HL-60/S4 treated with retinoic acid at 250 ng/mL for 4 days and 3 days (cell line): ENCODE data around the gene UBTD2.
"Not testable (repeated sequence)": the region's sequence is repeated elsewhere in the genome, so short reads cannot be mapped to it uniquely, and the experiment has no call there.

Source experiments
- in situ Hi-C: fragments of 300-500 bp; cut with MboI; formaldehyde crosslinking; loops from 2 replicates; pipeline ENCODE4 v1.7.0; 2022; ENCODE audit warnings: low sequenced_read_pairs

UBTD2 gene, protein sequence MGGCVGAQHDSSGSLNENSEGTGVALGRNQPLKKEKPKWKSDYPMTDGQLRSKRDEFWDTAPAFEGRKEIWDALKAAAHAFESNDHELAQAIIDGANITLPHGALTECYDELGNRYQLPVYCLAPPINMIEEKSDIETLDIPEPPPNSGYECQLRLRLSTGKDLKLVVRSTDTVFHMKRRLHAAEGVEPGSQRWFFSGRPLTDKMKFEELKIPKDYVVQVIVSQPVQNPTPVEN

DNA sequence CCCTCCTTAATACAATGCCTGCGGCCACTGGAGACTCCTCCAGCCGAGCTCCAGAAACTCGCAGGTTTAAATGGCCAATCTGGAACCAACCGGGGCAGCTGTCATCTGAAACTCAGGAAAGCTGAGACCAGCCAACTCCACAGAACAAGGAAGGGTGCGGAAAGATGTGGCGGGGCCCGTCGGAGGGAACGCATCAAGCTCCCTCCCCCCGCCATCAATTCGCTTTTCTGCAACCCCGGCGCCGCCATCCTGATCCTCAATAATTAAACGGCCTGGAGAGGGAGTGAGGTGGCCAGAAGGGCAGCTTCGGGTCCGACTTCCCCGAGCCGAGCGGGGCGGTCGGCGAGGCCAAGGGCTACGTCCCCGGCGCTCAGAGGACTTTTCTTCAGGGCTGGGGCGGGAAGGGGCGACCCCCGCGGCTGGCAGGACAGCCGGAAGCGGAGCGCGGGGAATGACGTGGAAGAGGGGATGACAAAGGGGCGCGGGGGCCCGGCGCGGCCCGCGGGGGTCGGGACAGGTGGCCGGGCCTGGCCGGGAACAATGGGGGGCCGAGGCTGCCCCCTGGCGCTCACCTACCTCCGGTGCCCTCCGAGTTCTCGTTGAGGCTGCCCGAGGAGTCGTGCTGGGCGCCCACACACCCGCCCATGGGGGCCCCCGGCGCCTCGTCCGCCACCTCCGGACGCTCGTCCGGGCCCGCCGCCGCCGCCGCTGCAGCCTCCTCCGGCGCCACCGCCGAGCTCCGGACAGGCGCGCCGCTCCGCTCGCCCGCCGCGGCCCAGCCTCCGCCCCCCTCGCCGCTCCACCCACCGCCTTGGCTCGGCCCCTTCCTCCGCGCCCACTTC, at the start of gene UBTD2:
Gene UBTD2, minus strand, starts transcription at position 745 of the 842 bp plus-strand sequence. Its CDS starts 99 bp downstream, at position 646.
- in situ Hi-C loops, result loop anchor here (25.0 kb wide), 1 partner anchor 196 kb away; no protein-coding TSS in a partner anchor

DNA sequence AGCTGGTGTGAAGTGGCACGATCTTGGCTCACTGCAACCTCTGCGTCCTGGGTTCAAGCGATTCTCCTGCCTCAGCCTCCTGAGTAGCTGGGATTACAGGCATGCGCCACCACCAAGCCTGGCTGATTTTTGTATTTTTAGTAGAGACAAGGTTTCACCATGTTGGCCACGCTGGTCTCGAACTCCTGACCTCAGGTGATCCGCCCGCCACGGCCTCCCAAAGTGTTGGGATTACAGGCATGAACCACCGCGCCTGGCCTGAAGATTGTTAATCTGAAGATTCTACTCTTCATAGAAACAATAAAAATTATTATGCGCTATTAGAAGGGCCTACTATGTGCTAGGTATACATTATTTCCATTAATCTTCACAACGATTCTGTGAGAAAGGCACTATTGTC, 43.3 kb upstream of the UBTD2 start:
- in situ Hi-C loops, result not testable (repeated sequence)

DNA sequence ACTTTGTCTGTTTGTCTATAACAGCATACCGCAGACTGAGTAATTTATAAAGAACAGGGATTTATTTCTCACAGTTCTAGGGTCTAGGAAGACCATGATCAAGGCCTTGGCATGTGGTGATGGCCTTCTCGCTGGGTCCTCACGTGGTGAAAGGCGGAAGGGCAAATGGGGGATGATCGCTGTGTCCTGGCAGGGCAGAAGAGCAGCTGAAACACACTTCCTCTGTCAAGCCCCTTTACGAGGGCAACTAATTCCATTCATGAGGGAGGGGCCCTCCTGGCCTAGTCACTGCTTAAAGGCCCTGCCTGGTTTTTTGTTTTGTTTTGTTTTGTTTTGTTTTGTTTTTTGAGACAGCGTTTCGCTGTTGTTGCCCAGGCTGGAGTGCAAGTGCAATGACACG, 41.9 kb upstream of the UBTD2 start:
- in situ Hi-C loops, result no loop called here

DNA sequence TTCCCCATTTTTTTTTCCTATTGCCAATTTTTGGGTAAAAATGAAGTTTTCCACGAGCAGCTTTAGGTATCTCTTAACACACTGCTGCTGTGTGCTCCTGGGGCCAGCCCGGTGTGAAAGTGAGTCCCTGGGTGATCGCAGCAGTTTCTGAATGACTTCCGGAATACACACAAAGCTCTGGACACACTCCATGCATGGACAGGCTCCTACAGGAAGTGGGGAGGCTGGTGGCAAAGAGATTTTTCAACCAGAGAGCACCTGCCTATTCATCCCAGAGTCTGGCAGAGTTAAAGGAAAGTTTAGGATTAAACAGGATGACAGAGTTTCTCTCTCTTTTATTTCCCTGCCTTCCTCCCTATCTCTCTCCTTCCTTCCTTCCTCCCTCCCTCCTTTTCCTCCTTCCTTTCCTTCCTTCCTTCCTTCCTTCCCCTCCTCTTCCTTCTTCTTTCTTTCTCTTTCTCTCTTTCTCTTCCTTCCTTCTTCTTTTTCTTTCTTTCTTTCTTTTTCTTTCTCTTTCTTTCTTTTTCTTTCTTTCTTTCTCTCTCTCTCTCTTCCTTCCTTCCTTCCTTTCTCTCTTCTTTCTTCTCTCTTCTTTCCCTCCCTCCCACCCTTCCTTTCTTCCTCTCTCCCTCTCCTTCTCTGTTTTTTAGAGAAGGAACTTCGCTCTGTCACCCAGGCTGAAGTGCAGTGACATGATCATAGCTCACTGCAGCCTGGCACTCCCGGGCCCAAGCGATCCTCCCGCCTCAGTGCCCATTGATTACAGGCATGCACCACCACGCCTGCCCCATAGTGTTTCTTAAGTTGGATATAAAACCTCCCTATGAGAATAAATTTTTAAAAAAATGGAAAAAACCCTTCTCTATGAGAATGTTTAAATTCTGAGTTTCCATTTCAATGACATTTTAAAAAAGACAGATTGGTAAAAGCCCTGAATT, 38.7 kb upstream of the UBTD2 start:
- in situ Hi-C loops, result no loop called here

DNA sequence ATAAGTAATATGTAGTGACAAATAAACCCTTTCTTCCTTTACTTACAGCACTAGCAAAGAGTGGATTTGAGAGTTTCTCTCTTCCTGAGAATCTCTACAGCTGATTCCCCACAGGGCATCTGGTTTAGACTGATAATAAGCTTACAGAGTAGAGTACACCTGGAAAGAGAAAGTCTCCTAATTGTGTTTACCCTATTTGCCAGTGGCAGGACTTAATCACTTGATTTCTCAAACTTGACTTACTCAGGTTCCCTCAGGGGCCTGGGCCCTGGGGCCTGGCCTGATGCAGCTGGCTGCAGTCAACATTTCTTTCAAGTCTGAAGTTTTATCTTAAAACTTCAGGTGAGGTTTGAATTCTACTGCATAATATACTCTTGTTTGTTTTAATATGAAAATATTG, 38.0 kb upstream of the UBTD2 start:
- in situ Hi-C loops, result no loop called here

DNA sequence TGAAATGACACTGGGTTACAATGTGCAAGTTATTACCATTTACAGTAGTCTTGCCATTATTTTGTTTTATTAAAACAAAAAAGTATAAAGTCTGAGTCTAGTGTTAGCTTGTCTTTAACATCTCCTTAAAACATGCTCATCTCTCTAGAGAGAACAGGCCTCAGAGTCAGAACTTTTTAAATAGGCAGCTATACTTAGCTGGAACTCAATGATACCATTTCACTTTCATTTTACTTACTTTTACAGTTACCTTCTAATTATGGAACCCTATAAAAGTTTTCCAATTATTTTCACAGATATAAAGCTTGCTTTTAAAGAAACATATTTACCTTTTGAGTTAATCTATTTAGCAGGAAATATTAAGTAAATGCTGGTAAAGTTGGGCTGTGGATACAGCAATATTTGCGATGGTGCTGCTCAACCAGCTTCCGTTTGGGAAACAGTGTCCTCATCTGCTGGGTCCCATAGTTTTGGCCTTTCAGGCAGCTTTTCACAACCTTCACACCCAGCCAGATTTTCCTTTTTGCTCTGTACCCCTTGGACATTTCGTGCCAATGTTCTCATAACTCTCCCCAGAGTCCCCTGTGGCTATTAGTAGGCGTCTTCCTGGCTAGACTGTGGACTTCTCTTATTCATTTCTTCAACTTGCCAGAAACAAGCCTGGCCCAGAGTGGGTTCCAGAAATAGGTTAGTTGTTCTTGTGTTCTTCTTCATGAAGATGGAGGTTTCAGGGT, 36.3 kb upstream of the UBTD2 start:
- in situ Hi-C loops, result no loop called here

DNA sequence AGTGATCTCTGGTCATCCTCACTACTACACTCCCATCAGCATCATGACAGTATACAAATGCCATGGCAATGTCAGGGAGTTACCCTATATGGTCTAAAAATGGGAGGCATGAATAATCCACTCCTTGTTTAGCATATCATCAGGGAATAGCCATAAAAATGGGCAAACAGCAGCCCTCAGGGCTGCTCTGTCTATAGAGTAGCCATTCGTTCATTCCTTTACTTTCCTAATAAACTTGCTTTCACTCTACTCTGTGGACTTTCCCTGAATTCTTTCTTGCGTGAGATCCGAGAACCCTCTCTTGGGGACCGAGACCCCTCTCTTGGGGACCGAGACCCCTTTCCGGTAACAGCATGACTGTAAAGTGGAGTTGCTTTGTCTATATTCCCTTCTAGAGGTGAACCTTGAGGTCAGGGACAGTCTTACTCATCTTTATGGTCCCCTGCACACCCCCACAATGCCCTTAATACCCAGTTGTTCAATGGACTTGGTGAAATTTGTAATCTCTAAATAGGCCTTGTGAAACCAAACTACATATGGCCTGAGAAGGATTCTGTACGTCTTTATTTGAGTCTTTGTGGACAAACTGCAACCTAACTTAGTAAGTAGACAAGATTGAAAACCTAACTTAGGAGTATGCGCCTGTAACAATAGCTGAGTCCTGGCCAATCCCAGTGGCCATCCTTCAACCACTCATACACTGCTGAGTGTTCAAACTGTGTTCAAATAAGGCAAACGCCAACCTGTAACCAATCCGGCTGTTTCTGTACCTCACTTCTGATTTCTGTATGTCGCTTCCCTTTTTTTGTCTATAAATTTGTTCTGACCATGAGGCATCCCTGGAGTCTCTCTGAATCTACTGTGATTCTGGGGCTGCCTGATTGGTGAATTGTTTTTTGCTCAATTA, 32.3 kb upstream of the UBTD2 start:
- in situ Hi-C loops, result no loop called here

DNA sequence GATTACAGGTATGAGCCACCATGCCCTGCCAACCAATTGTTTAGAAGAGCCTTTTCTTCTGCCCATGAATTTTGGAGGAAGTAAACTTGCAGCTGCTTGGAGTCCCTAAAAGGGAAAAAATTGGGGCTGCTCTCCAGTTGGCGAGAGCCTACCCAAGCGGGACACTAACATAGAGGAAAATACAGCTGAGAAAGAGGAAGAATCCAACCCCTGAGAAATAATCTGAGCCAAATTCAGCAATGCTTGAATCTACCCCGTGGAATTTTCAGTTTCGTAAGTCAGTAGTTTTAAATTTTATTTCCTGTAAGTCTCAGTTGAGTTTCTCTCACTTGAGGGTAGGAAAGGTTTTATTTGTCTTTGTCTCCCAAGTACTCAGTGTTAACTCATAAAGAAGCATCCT, 30.4 kb upstream of the UBTD2 start:
- in situ Hi-C loops, result no loop called here

DNA sequence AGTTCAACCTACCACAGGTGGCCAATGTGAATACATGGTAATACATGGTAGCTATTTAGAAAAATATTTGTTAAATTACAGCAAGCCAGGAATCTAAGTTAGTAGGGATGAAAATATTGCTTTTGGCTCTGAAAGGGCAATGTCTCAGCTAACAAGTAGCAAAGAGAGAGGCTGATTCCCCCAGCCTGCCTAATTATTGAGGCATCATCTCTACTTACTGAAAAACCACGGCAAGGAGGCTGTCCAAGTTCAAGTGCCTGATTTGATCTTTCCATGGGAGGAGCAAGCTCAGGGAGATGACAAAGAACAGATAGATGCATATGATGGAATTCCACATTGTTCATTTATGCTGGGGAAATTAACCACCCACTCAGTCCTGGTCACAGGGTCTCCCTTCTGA, 28.7 kb upstream of the UBTD2 start:
- in situ Hi-C loops, result no loop called here

DNA sequence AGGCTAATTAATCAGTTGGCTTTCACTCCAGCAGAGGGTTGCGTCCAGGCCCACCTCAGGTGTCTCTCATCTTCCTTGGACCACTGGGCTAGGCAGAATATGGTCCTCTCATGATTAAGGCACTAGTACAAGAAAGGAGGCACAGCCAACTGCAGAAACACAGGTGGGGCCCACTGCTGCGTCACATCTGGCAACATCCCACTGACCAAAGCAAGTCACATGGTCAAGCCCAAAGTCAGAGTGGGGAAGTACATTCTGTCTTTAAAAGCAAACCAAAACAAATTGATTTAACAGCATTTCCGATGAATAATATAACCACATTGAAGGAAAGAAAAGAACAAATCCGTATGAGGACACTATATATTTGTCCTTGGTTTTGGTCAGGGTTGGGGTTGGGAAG, 28.0 kb upstream of the UBTD2 start:
- in situ Hi-C loops, result no loop called here

DNA sequence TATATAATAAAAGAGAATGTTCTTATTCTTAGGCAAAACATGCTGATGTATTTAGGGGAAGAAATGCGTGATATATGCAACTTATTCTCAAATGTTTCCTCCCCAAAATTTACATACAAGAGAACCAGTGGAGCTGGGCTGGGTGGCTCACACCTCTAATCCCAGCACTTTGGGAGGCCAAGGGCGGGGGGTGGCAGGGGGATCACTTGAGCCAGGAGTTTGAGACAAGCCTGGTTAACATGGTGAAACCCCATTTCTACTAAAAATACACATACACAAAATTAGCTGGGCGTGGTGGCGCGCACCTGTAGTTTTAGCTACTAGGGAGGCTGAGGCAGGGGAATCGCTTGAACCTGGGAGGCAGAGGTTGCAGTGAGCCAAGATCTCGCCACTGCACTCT, 27.5 kb upstream of the UBTD2 start:
- in situ Hi-C loops, result no loop called here

DNA sequence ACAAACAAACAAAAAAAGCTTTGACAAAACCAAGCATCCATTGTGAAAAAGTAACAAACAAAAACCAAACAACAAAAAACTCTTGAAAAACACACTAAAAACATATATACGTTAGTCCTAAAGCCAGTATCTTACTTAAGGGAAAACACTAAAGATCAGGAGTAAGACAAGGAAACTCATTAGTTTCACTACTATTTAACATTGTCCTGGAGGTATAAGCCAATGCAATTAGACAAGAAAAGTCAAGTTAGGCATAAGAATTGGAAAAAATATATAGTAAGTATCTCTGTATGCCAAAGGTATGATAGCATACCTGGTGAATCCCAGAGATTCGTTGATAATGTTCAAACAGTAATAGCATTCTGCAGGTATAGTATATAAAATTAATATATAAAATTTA, 21.8 kb upstream of the UBTD2 start:
- in situ Hi-C loops, result no loop called here

DNA sequence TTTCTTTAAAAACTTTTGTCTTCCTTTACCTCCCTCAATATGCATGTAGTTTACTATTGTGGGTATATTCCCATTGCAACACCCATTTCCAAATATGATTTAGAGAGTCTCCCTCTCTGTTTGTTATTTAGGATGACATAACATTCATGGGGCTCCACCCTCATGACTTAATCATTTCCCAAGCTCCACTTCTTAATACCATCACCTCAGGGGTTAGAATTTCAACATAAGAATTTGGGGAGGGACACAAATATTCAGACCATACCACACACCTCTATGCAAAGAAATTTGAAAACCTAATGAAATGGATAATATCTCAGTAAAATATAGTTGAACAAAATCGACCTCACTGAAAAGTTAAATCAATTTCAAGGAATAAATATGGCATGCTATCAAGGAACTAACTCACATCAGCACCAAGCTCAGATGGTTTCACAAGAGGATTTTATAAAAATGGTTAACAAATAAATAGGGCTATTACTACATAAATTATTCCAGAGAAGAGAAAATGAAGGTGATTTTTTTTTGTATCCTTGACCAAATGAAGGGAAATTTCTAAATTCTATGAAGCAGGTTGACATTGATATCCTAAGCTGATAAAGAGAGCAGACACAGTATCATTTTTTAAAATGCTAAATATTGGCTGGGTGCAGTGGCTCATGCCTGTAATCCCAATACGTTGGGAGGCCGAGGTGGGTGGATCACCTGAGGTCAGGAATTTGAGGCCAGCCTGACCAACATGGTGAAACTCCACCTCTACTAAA, 20.2 kb upstream of the UBTD2 start:
- in situ Hi-C loops, result no loop called here

DNA sequence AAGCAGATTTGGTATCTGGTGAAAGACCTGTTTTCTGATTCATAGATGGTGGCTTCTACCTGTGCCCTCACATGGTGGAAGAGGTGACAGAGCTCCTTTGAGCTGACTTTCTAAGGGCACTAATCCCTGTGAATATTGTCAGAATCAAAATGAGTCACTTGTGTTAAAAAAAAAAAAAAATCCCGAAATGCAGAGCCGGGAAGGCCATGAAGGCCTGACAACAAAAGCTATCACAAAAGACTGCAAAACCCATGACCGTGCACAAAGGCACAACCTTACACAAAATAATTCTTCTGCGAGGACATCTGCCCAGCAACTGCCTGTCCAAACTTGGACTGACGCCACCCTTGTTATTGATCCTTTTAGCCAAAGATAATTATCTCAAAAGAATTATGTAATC, 19.6 kb upstream of the UBTD2 start:
- in situ Hi-C loops, result no loop called here

DNA sequence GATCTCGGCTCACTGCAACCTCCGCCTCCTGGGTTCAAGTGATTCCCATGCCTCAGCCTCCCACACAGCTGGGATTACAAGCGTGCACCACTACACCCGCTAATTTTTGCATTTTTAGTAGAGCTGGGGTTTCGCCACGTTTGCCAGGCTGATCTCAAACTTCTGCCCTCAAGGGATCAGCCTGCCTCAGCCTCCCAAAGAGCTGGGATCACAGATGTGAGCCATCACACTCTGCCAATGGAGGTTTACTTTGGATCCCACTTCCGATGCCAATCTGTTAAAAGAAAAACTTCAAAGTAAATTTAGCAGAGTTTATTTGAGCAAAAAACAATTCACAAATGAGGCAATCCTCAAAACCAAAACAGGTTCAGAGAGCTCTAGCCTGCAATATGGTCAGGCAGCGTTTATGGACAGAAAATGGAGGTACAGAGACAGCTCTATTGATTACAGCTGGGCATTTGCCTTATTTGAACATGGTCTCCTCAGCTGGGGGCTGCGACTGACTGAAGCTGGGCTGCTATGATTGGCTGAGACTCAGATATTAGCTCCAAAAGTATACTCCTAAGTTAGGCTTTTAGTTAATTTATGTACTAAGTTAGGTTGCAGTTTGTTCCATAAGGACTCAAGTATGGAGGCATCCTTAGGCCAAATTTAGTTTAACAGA, 18.6 kb upstream of the UBTD2 start:
- in situ Hi-C loops, result no loop called here

DNA sequence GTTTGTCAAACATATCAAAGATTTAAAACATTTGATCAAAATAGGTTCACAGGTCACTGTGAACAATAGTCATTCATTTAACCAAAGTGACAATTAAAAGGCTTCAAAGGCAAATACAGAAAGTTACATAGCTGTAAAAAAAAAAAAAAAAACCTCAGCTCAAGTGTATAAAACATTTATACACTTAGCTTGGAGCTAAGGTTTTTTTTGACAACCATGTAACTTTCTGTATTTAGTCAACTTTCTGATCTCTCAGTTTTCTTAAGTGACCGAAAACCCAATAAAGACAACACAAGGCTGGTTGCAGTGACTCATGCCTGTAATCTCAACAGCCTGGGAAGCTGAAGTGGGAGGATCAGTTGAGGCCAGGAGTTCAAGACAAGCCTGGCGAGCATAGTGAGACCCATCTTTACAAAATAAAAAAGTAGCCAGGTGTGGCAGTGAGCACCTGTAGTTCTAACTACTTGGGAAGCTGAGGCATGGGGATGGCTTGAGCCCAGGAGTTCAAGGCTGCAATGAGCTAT, 16.4 kb upstream of the UBTD2 start:
- in situ Hi-C loops, result loop anchor here (25.0 kb wide), 1 partner anchor 213 kb away; no protein-coding TSS in a partner anchor

DNA sequence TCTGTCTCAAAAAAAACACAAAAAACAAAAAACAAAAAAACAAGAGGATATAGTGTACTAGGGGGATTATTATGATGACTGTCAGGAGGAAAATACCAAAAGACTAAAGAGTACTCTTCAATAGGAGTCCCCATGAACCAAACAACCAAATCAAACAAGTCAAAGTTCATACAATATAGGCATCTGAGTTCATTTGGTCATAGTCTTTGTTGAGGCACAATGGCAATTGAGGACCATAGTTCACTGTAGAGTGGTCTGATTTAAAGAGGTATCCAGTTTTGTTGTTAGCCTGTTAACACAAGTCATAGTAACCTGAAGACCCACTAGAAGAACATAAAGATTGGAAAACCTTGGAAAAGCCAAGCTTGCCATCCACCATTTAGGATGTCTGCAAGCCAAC, 11.3 kb upstream of the UBTD2 start:
- in situ Hi-C loops, result loop anchor here (25.0 kb wide), 1 partner anchor 208 kb away; no protein-coding TSS in a partner anchor
